ENCODE results near the gene EIF4E.
"Not testable (repeated sequence)": the region's sequence is repeated elsewhere in the genome, so short reads cannot be mapped to it uniquely, and the experiment has no call there.

EIF4E gene

GRCh38 chr4:98928505-98929340 is at the start of gene EIF4E:
EIF4E (minus strand) TSS chr4:98929133; CDS start chr4:98929112, 21 bp downstream.
- DNase-seq (ENCODE audit: low spot score), result peak; percentile 99

- DNase-seq (ENCODE audit: low spot score), result no peak
Observed at GRCh38 chr4:98977557-98977956, 48.6 kb upstream of the EIF4E start.

- DNase-seq (ENCODE audit: low spot score), result no peak
Observed at GRCh38 chr4:98976716-98977115, 47.8 kb upstream of the EIF4E start.

- no peak for DNase-seq (ENCODE audit: low spot score)
Observed at GRCh38 chr4:98969878-98970785, 41.2 kb upstream of the EIF4E start.

GRCh38 chr4:98967786-98968329 is 38.9 kb upstream of the EIF4E start:
- no peak for DNase-seq (ENCODE audit: low spot score)

- DNase-seq (ENCODE audit: low spot score), result no peak
Observed at GRCh38 chr4:98966926-98967325, 38.0 kb upstream of the EIF4E start.

- no peak for DNase-seq (ENCODE audit: low spot score)
Observed at GRCh38 chr4:98963538-98964433, 34.9 kb upstream of the EIF4E start.

GRCh38 chr4:98961770-98962169 is 32.8 kb upstream of the EIF4E start:
- no peak for DNase-seq (ENCODE audit: low spot score)

GRCh38 chr4:98959411-98959810 is 30.5 kb upstream of the EIF4E start:
- no peak for DNase-seq (ENCODE audit: low spot score)

- no peak for DNase-seq (ENCODE audit: low spot score)
Observed at GRCh38 chr4:98958065-98958464, 29.1 kb upstream of the EIF4E start.

- no peak for DNase-seq (ENCODE audit: low spot score)
Observed at GRCh38 chr4:98955229-98955628, 26.3 kb upstream of the EIF4E start.

GRCh38 chr4:98951710-98952109 is 22.8 kb upstream of the EIF4E start:
- no peak for DNase-seq (ENCODE audit: low spot score)

GRCh38 chr4:98950925-98951324 is 22.0 kb upstream of the EIF4E start:
- DNase-seq (ENCODE audit: low spot score), result peak; percentile 38

GRCh38 chr4:98946359-98946758 is 17.4 kb upstream of the EIF4E start:
- DNase-seq (ENCODE audit: low spot score), result no peak

GRCh38 chr4:98945297-98945850 is 16.4 kb upstream of the EIF4E start:
- no peak for DNase-seq (ENCODE audit: low spot score)

- peak; percentile 76 for DNase-seq (ENCODE audit: low spot score)
Observed at GRCh38 chr4:98939892-98940298, 11.0 kb upstream of the EIF4E start.

GRCh38 chr4:98939438-98939837 is 10.5 kb upstream of the EIF4E start:
- no peak for DNase-seq (ENCODE audit: low spot score)

- DNase-seq (ENCODE audit: low spot score), result peak; percentile 64
Observed at GRCh38 chr4:98937986-98938720, 9.2 kb upstream of the EIF4E start.

- no peak for DNase-seq (ENCODE audit: low spot score)
Observed at GRCh38 chr4:98935633-98936032, 6.7 kb upstream of the EIF4E start.

GRCh38 chr4:98934851-98935250 is 5.9 kb upstream of the EIF4E start:
- DNase-seq (ENCODE audit: low spot score), result not testable (repeated sequence)

- DNase-seq (ENCODE audit: low spot score), result peak; percentile 74
Observed at GRCh38 chr4:98932539-98932938, 3.6 kb upstream of the EIF4E start.
